Brain microvascular endothelial cell (primary cell): Measurements from ENCODE around the gene BRCA2.

Source experiments
- DNase-seq: peaks from one replicate; pipeline ENCODE4 v3.0.0-alpha.2; 2020
- H3K27ac ChIP-seq: fragments of 250-450 bp; sonication (Bioruptor Pico); 2 replicates; pipeline ENCODE4 v1.5.1; 2020; ENCODE audit warnings: mild to moderate bottlenecking, moderate library complexity
- H3K27me3 ChIP-seq: fragments of 250-450 bp; sonication (Bioruptor Pico); replicated peaks from 2 replicates; pipeline ENCODE4 v1.5.1; 2020; ENCODE audit warnings: mild to moderate bottlenecking
- H3K36me3 ChIP-seq: fragments of 250-450 bp; sonication (Bioruptor Pico); replicated peaks from 2 replicates; pipeline ENCODE4 v1.5.1; 2020; ENCODE audit warnings: mild to moderate bottlenecking
- H3K4me3 ChIP-seq: 2 replicates; pipeline ENCODE4 v1.5.1; 2011; ENCODE audit warnings: low read depth, mild to moderate bottlenecking, control low read depth, low read length, moderate library complexity
- CTCF ChIP-seq: IDR thresholded peaks from 2 replicates; pipeline ENCODE4 v1.5.1; 2011; ENCODE audit warnings: low read depth, mild to moderate bottlenecking, moderate library complexity, low read length, control low read depth, inconsistent platforms; ENCODE audit errors: missing control alignments
- in situ Hi-C: cut with HindIII; loops from 2 replicates; pipeline ENCODE4 v1.10.0; 2017; ENCODE audit warnings: low sequenced_read_pairs, low pct_ligation_motif_present

Gene BRCA2

GRCh38 chr13:32438871-32439270 lies 123.6 kb downstream of the BRCA2 start:
- Histone ChIP-seq H3K27ac (no peak overlapping the region), H3K36me3 (no peaks in the 10 kb centered on the region), H3K4me3 (no peak overlapping the region), H3K27me3 (no peaks in the 10 kb centered on the region)
- TF ChIP-seq CTCF: no peak
- in situ Hi-C loops: no loop called here
- no peak for DNase-seq

- no peak for DNase-seq
- no peak overlapping the region for H3K4me3 ChIP-seq
- TF ChIP-seq CTCF: peak; percentile 59
- H3K27ac ChIP-seq: no peak overlapping the region
- no peaks in the 10 kb centered on the region for H3K27me3 ChIP-seq
- H3K36me3 ChIP-seq: no peaks in the 10 kb centered on the region
- in situ Hi-C loops: no loop called here
These were observed 127.8 kb downstream of the BRCA2 start for GRCh38 chr13:32443111-32443510.

- Histone ChIP-seq H3K27ac (no peak overlapping the region), H3K27me3 (no peaks in the 10 kb centered on the region), H3K4me3 (no peak overlapping the region), H3K36me3 (no peaks in the 10 kb centered on the region)
- in situ Hi-C loops: no loop called here
- no peak for DNase-seq
- no peak for TF ChIP-seq CTCF
These were observed 130.2 kb downstream of the BRCA2 start for GRCh38 chr13:32445461-32445860.

- no peak for DNase-seq
- Histone ChIP-seq H3K36me3 (no peaks in the 10 kb centered on the region), H3K27ac (no peak overlapping the region), H3K27me3 (no peaks in the 10 kb centered on the region), H3K4me3 (no peak overlapping the region)
- in situ Hi-C loops: no loop called here
- TF ChIP-seq CTCF: no peak
These were observed 130.9 kb downstream of the BRCA2 start for GRCh38 chr13:32446220-32446619.

GRCh38 chr13:32446773-32447465 lies 131.6 kb downstream of the BRCA2 start:
- no peak for TF ChIP-seq CTCF
- Histone ChIP-seq H3K4me3 (no peak overlapping the region), H3K27me3 (no peaks in the 10 kb centered on the region), H3K27ac (no peak overlapping the region), H3K36me3 (no peaks in the 10 kb centered on the region)
- no peak for DNase-seq
- in situ Hi-C loops: no loop called here
